Duodenal mucosa (tissue), 2 donors: ENCODE results near the gene CPD.
"Not testable (repeated sequence)": the region's sequence is repeated elsewhere in the genome, so short reads cannot be mapped to it uniquely, and the experiment has no call there.

Source experiments
- H3K27ac ChIP-seq: one replicate; pipeline ENCODE4 v1.7.0; 2013; ENCODE audit warnings: low read depth, low read length
- H3K27me3 ChIP-seq, 2 donors: one replicate each; pipeline ENCODE4 v1.7.0; 2013; ENCODE audit warnings: low read length in 2 of 2, control low read depth in 1 of 2; ENCODE audit not compliant: insufficient read depth in 2 of 2, control insufficient read depth in 1 of 2
- H3K36me3 ChIP-seq, 2 donors: one replicate each; pipeline ENCODE4 v1.7.0; 2013; ENCODE audit warnings: low read length in 2 of 2, control low read depth in 1 of 2; ENCODE audit not compliant: insufficient read depth in 2 of 2, control insufficient read depth in 1 of 2
- H3K4me1 ChIP-seq, 2 donors: one replicate each; pipeline ENCODE4 v1.7.0; 2013; ENCODE audit warnings: low read length in 2 of 2, control low read depth in 1 of 2; ENCODE audit not compliant: insufficient read depth in 2 of 2, control insufficient read depth in 1 of 2
- H3K4me3 ChIP-seq, 2 donors: one replicate each; pipeline ENCODE4 v1.7.0; 2013; ENCODE audit warnings: low read length in 2 of 2, low read depth in 1 of 2
- H3K9ac ChIP-seq, 2 donors: one replicate each; pipeline ENCODE4 v1.7.0; 2013; ENCODE audit warnings: low read length in 2 of 2, low read depth in 1 of 2
- H3K9me3 ChIP-seq, 2 donors: one replicate each; pipeline ENCODE4 v1.7.0; 2013; ENCODE audit warnings: low read length in 2 of 2, control low read depth in 1 of 2; ENCODE audit not compliant: control insufficient read depth in 1 of 2

The CPD gene

DNA sequence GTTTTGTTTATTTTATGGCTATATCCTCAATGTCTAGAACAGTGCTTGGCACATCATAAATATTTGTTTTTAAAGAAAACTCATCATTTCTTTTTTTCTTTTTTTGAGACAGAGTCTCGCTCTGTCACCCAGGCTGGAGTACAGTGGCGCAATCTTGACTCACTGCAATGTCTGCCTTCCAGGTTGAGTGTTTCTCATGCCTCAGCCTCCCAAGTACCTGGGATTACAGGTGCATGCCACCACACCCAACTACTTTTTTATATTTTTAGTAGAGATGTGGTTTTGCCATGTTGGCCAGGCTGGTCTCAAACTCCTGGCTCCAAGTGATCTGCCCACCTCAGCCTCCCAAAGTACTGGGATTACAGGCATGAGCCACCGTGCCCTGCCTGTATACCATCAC lies 35.5 kb upstream of the CPD start:
- not testable (repeated sequence) for H3K27ac ChIP-seq, H3K9me3 ChIP-seq, H3K36me3 ChIP-seq, H3K27me3 ChIP-seq, H3K4me3 ChIP-seq, H3K9ac ChIP-seq
- peaks cover 39 to 47% of the 10 kb centered on the region in 2 donors for H3K4me1 ChIP-seq

GRCh38 chr17:30343796-30344195 lies 34.9 kb upstream of the CPD start:
- peak overlapping the region; percentile 76 for H3K27ac ChIP-seq
- H3K4me1 ChIP-seq = peaks cover 39 to 47% of the 10 kb centered on the region in 2 donors
- no peaks in the 10 kb centered on the region for H3K27me3 ChIP-seq
- H3K4me3 ChIP-seq = peak overlapping the region in 1 of 2 donors; percentile 31
- peak overlapping the region; percentile 20 to 40 for H3K9ac ChIP-seq
- H3K36me3 ChIP-seq = no peaks in the 10 kb centered on the region
- no peaks in the 10 kb centered on the region for H3K9me3 ChIP-seq

GRCh38 chr17:30344283-30345088 lies 34.2 kb upstream of the CPD start:
- H3K27ac ChIP-seq = peak overlapping the region; percentile 76
- H3K9ac ChIP-seq = peak overlapping the region; percentile 20 to 40

GRCh38 chr17:30345089-30345433 lies 33.7 kb upstream of the CPD start:
- H3K9ac ChIP-seq = peak overlapping the region in 1 of 2 donors; percentile 15
- peaks cover 41 to 44% of the 10 kb centered on the region in 2 donors for H3K4me1 ChIP-seq
- H3K4me3 ChIP-seq = peak overlapping the region; percentile 23 to 31
- no peaks in the 10 kb centered on the region for H3K36me3 ChIP-seq
- H3K9me3 ChIP-seq = no peaks in the 10 kb centered on the region
- no peak overlapping the region for H3K27ac ChIP-seq
- no peaks in the 10 kb centered on the region for H3K27me3 ChIP-seq

More at GRCh38 chr17:30344283-30345088, 34.2 kb upstream of the CPD start:
- no peaks in the 10 kb centered on the region for H3K36me3 ChIP-seq
- peaks cover 44 to 47% of the 10 kb centered on the region in 2 donors for H3K4me1 ChIP-seq
- H3K27me3 ChIP-seq = no peaks in the 10 kb centered on the region
- H3K4me3 ChIP-seq = peak overlapping the region; percentile 30 to 31
- no peaks in the 10 kb centered on the region for H3K9me3 ChIP-seq

DNA sequence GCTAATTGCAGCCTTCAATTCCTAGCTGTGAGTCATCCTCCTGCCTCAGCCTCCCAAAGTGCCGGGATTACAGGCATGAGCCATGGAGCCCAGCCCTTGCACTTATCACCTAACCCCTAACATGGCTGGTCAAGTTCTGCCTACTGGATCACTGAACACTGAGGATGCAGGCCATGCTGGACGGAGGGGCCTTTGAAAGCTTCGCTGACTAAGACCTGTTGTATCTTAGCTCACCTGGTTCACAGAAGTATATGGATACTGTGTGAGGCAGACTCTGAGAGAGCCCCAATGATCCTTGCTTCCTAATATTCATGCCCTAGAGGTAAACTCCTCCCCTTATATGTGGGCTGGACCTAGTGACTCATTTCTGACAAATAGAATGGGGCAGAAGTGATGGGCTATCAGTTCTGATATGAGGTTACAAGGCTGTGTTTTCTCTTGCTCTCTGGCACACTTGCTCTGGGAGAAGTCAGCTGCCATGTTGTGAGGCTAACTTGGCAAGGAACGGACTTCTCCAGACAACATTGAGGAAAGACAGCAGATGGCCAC lies 33.1 kb upstream of the CPD start:
- peak overlapping the region in 1 of 2 donors; percentile 15 for H3K9ac ChIP-seq
- H3K27me3 ChIP-seq = no peaks in the 10 kb centered on the region
- H3K9me3 ChIP-seq = no peaks in the 10 kb centered on the region
- H3K4me3 ChIP-seq = peak overlapping the region in 1 of 2 donors; percentile 12
- H3K27ac ChIP-seq = peak overlapping the region; percentile 13
- peaks cover 37 to 39% of the 10 kb centered on the region in 2 donors for H3K4me1 ChIP-seq
- H3K36me3 ChIP-seq = no peaks in the 10 kb centered on the region

GRCh38 chr17:30346221-30346795 lies 32.4 kb upstream of the CPD start:
- no peaks in the 10 kb centered on the region for H3K36me3 ChIP-seq
- no peak overlapping the region for H3K9ac ChIP-seq
- peaks cover 37 to 38% of the 10 kb centered on the region in 2 donors for H3K4me1 ChIP-seq
- no peaks in the 10 kb centered on the region for H3K27me3 ChIP-seq
- H3K27ac ChIP-seq = no peak overlapping the region
- H3K4me3 ChIP-seq = no peak overlapping the region
- H3K9me3 ChIP-seq = no peaks in the 10 kb centered on the region

DNA sequence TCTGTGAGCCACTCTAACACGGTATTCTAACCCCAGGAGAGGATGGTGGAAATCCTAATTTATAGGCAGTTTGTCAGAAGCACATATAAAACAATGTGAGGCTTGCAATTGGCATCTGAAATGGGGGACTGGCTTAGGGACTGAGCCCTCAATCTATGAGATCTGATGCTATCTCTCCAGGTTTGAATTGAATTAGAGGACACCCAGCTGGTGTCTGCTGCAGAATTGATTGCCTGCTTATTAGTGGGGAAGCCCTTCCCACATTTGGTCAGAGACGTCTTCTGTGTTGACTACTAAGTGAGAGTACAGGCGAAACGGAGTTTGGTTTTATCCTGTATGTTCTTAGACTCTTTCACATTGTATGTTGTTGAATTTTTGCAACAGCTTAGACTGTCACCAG lies 31.2 kb upstream of the CPD start:
- H3K27ac ChIP-seq = no peak overlapping the region
- no peaks in the 10 kb centered on the region for H3K36me3 ChIP-seq
- peaks cover 37 to 38% of the 10 kb centered on the region in 2 donors for H3K4me1 ChIP-seq
- no peak overlapping the region for H3K4me3 ChIP-seq
- no peaks in the 10 kb centered on the region for H3K27me3 ChIP-seq
- H3K9ac ChIP-seq = no peak overlapping the region
- H3K9me3 ChIP-seq = no peaks in the 10 kb centered on the region

- no peaks in the 10 kb centered on the region for H3K36me3 ChIP-seq
- no peak overlapping the region for H3K27ac ChIP-seq
- H3K4me1 ChIP-seq = peaks cover 29 to 30% of the 10 kb centered on the region in 2 donors
- H3K27me3 ChIP-seq = no peaks in the 10 kb centered on the region
- H3K9ac ChIP-seq = no peak overlapping the region
- H3K4me3 ChIP-seq = no peak overlapping the region
- H3K9me3 ChIP-seq = no peaks in the 10 kb centered on the region
Observed at GRCh38 chr17:30349252-30349651, 29.5 kb upstream of the CPD start.

GRCh38 chr17:30351263-30351662 lies 27.5 kb upstream of the CPD start:
- H3K27ac ChIP-seq, H3K27me3 ChIP-seq, H3K36me3 ChIP-seq: not testable (repeated sequence)

DNA sequence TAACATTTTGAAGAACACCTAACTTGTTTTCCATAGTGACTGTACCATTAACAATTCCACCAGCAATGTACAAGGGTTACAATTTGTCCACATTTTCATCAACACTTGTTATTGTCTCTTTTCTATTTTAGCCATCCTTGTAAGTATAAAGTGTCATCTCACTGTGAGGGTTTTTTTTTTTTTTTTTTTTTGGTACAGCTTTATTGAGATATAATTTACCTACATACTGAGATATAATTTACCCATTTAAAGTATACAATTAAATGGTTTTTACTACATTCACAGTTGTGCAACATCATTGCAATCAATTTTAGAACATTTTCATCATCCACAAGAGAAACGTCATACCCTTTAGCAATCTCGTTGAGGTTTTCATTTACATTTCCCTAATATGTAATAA lies 27.0 kb upstream of the CPD start:
- Histone ChIP-seq H3K27ac (no peak overlapping the region), H3K4me3 (no peak overlapping the region), H3K9ac (no peak overlapping the region), H3K36me3 (no peaks in the 10 kb centered on the region), H3K9me3 (no peaks in the 10 kb centered on the region), H3K27me3 (no peaks in the 10 kb centered on the region), H3K4me1 (peaks cover 5 to 6% of the 10 kb centered on the region in 2 donors)

More at GRCh38 chr17:30351263-30351662, 27.5 kb upstream of the CPD start:
- H3K9ac ChIP-seq, H3K9me3 ChIP-seq, H3K4me3 ChIP-seq: not testable (repeated sequence)
- peaks cover 10 to 11% of the 10 kb centered on the region in 2 donors for H3K4me1 ChIP-seq
